H1 (cell line): Measurements from ENCODE around the gene DCHS1. TPM values are rescaled to one million over a fixed set of nuclear protein-coding genes. Genes with fewer than 3 reads are reported as not detected.

ENCODE experiments used
- E2F6 ChIP-seq: IDR thresholded peaks from 2 replicates; pipeline ENCODE4 v1.6.1; 2012; ENCODE audit warnings: inconsistent platforms
- GABPA ChIP-seq: IDR thresholded peaks from 2 replicates; pipeline ENCODE4 v1.6.1; 2011; ENCODE audit warnings: mild to moderate bottlenecking, low read length, moderate library complexity, borderline replicate concordance; ENCODE audit not compliant: insufficient read depth
- RBBP5 ChIP-seq: IDR thresholded peaks from 2 replicates; pipeline ENCODE4 v1.7.1; 2012; ENCODE audit warnings: low read depth, mild to moderate bottlenecking, inconsistent platforms, low read length, moderate library complexity, borderline replicate concordance
- SIN3A ChIP-seq, 2 experiments: IDR thresholded peaks in 1 of 2; conservative IDR thresholded peaks in 1 of 2; 2 replicates each; pipeline ENCODE4 v1.6.1; 2011 to 2012; ENCODE audit warnings: low read length in 2 of 2, improper control_type of control experiment in 1 of 2, low read depth in 1 of 2, mild to moderate bottlenecking in 1 of 2
- SRF ChIP-seq: IDR thresholded peaks from 2 replicates; pipeline ENCODE4 v1.6.1; 2011; ENCODE audit warnings: mild to moderate bottlenecking, low read depth, low read length, moderate library complexity
- polyA plus RNA-seq, 7 experiments: library from polyadenylated mRNA; depleted of rRNA in 3 of 7; stranded (reverse) in 5 of 7; unstranded in 2 of 7; fragments of >200 nt in 5 of 7; fragments of 200-250 nt in 2 of 7; gene quantifications; 1 replicate in 5 of 7; 2 replicates in 1 of 7; 4 replicates in 1 of 7; pipeline versions ENCODE4 v1.2.1 to v1.2.3, GENCODE V29; 2011 to 2013; ENCODE audit warnings: missing spikeins in 2 of 7, mixed read lengths in 2 of 7
- total RNA-seq: library from RNA; stranded (reverse); fragmentation: NEBNext Ultra II Directional; extraction: Animal tissue kit (Norgen Biotek cat#: 25700); gene quantifications from 2 replicates; pipeline ENCODE4 v1.2.1, GENCODE V29; 2021

DCHS1 gene
- total and polyA plus RNA-seq, 2 of the 8 experiments (the other 6 are each of a cell fraction or from before 2014, with no cell fraction given) = 8.2 to 10.5 TPM

- no peak for TF ChIP-seq RBBP5
- no peak for TF ChIP-seq E2F6
- no peak for TF ChIP-seq GABPA
- TF ChIP-seq SRF = no peak
- no peak for TF ChIP-seq SIN3A (conservative IDR thresholded peaks at IDR 0.05 in 1 of 2, IDR thresholded peaks at IDR 0.05 in 1 of 2; ENCODE audit: low read depth in 1 of 2, low read length in 2 of 2)
These were observed 33.1 kb downstream of the DCHS1 start (continued) for GRCh38 chr11:6622261-6623171.
